Astrocyte (in vitro differentiated cells and primary cell): ENCODE results near the gene EIF4E1B.

Experiments used
- CTCF ChIP-seq: IDR thresholded peaks from 2 replicates; pipeline ENCODE4 v1.5.1; 2011; ENCODE audit warnings: low read depth, mild to moderate bottlenecking, inconsistent platforms, low read length, moderate library complexity; ENCODE audit not compliant: insufficient read depth
- EZH2 ChIP-seq: IDR thresholded peaks from 2 replicates; pipeline ENCODE4 v1.6.1; 2012; ENCODE audit warnings: mild to moderate bottlenecking, low read length, inconsistent platforms; ENCODE audit not compliant: insufficient read depth

GRCh38 chr5:176687881-176688280 lies 57.4 kb downstream of the EIF4E1B start:
- TF ChIP-seq CTCF: no peak
- no peak for TF ChIP-seq EZH2
